Naive B cell (primary cell): ENCODE data around the gene DHRSX. TPM values are rescaled to one million over a fixed set of nuclear protein-coding genes. Genes with fewer than 3 reads are reported as not detected.
"Not testable (repeated sequence)": the region's sequence is repeated elsewhere in the genome, so short reads cannot be mapped to it uniquely, and the experiment has no call there.

Experiments
- ATAC-seq, 2 donors: fragments of 150-1000 bp; cut with Tn5 transposase; 2 replicates each; pipeline ENCODE4 v1.10.0; 2021; ENCODE audit warnings: low read depth in 2 of 2, mild to moderate bottlenecking in 2 of 2, moderate library complexity in 2 of 2
- DNase-seq: peaks from one replicate; pipeline ENCODE4 v3.0.0; 2022
- H3K27ac Mint-ChIP-seq, 6 donors: one replicate each; pipeline ENCODE4 v1.8.0; 2020 to 2022; ENCODE audit warnings: mild to moderate bottlenecking in 6 of 6, mixed read lengths in 6 of 6, moderate library complexity in 5 of 6, inconsistent platforms in 2 of 6
- H3K27me3 Mint-ChIP-seq, 3 donors: one replicate each; pipeline ENCODE4 v1.8.0; 2021 to 2022; ENCODE audit warnings: mixed read lengths in 3 of 3, mild to moderate bottlenecking in 1 of 3
- H3K36me3 Mint-ChIP-seq, 2 donors: one replicate each; pipeline ENCODE4 v1.8.0; 2020 to 2022; ENCODE audit warnings: mixed read lengths in 2 of 2, inconsistent platforms in 1 of 2, mild to moderate bottlenecking in 1 of 2
- H3K4me1 Mint-ChIP-seq, 3 donors: one replicate each; pipeline ENCODE4 v1.8.0; 2020 to 2022; ENCODE audit warnings: mixed read lengths in 3 of 3, inconsistent platforms in 1 of 3, mild to moderate bottlenecking in 1 of 3, moderate library complexity in 1 of 3
- H3K4me3 Mint-ChIP-seq, 8 donors: one replicate each; pipeline ENCODE4 v1.8.0; 2020 to 2022; ENCODE audit warnings: mild to moderate bottlenecking in 8 of 8, mixed read lengths in 8 of 8, moderate library complexity in 8 of 8, inconsistent platforms in 2 of 8
- H3K9me3 Mint-ChIP-seq, 7 donors: one replicate each; pipeline ENCODE4 v1.8.0; 2020 to 2022; ENCODE audit warnings: mixed read lengths in 7 of 7, mild to moderate bottlenecking in 5 of 7, inconsistent platforms in 2 of 7, moderate library complexity in 1 of 7
- polyA plus RNA-seq, 6 donors: library from polyadenylated mRNA; unstranded; fragments of 300-500 nt; fragmentation: Illumina TruSeq; gene quantifications; one replicate each; pipeline ENCODE4 v1.2.3, GENCODE V29; 2021; ENCODE audit warnings: low read depth in 6 of 6

DHRSX gene
- polyA plus RNA-seq, 6 donors from 2014 or later = 20.9 to 33.3 (median 28.4) TPM

DNA sequence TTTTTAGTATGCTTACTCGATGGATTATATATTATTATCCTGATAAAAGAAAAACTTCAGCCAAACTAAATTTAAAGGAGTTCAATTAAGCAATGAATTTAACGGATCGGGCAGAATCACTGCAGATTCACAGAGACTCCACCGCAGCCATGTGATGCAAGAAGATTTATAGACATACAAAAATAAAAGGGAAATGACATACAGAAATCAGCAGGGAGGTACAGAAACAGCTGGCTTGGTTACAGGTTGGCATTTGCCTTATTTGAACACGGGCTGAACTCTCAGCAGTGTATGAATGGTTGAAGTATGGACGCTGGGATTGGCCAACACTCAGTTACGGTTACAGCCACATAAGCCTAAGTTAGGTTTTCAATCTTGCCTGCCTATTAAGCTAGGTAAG is 35.4 kb upstream of the DHRSX start:
- no peaks in the 10 kb centered on the region for H3K4me1 Mint-ChIP-seq
- H3K9me3 Mint-ChIP-seq = peaks cover 0 to 4% (median 0%) of the 10 kb centered on the region in 7 donors
- H3K36me3 Mint-ChIP-seq = no peaks in the 10 kb centered on the region
- no peak overlapping the region for H3K27ac Mint-ChIP-seq
- DNase-seq (no peak), ATAC-seq (no peak)
- no peak overlapping the region for H3K4me3 Mint-ChIP-seq
- H3K27me3 Mint-ChIP-seq = peaks cover 6 to 13% (median 12%) of the 10 kb centered on the region in 3 donors

DNA sequence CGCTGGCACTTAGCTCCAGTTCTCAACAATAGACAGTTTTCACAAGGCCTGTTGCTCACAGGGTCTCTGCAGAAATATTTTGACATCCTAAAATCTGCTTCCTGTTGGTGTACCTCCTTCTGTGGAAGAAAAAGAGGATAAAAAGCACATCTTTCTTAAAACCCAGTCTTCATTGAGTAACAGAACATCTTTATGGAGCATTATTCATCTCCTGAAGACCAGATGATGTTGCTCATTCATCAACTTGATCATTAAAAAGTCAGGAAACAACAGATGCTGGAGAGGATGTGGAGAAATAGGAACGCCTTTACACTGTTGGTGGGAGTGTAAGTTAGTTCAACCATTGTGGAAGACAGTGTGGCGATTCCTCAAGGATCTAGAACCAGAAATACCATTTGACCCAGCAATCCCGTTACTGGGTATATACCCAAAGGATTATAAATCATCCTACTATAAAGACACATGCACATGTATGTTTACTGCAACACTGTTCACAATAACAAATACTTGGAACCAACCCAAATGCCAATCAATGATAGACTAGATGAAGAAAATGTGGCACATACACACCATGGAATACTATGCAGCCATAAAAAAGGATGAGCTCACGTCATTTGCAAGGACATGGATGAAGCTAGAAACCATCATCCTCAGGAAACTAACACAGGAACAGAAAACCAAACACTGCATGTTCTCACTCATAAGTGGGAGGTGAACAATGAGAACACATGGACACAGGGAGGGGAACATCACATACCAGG is 33.7 kb upstream of the DHRSX start:
- H3K27ac Mint-ChIP-seq = peak overlapping the region in 1 of 6 donors; percentile 35
- not testable (repeated sequence) for ATAC-seq

DNA sequence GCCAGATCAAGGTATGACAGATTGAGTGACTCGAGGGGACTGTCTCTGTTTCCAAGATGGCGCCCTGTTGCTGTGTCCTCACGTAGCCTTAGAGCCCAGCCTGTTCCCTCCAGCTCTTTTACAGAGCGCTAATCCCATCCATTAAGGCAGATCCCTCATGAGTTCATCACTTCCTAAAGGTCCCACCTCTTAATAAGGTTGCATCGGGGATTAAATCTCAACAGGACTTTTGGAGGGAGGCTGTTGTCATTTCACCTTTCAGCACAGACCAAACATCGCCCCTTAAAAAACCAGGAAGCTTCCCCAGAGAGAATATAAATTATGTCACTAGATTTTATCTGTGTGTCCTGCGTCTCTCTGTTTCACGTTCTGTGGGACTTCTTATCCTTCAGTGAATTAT is 32.6 kb upstream of the DHRSX start:
- H3K9me3 Mint-ChIP-seq = peaks cover 0 to 4% (median 0%) of the 10 kb centered on the region in 7 donors
- DNase-seq (no peak), ATAC-seq (no peak)
- H3K27me3 Mint-ChIP-seq = peaks cover 6 to 13% (median 13%) of the 10 kb centered on the region in 3 donors
- H3K27ac Mint-ChIP-seq = peak overlapping the region in 1 of 6 donors; percentile 54
- H3K36me3 Mint-ChIP-seq = no peaks in the 10 kb centered on the region
- H3K4me3 Mint-ChIP-seq = peak overlapping the region in 1 of 8 donors; percentile 2
- H3K4me1 Mint-ChIP-seq = no peaks in the 10 kb centered on the region

More for the DNA sequence above, 33.7 kb upstream of the DHRSX start:
- not testable (repeated sequence) for H3K4me1 Mint-ChIP-seq, DNase-seq, H3K9me3 Mint-ChIP-seq, H3K36me3 Mint-ChIP-seq
- Mint-ChIP-seq H3K27me3 (peaks cover 6 to 13% (median 12%) of the 10 kb centered on the region in 3 donors), H3K4me3 (peak overlapping the region in 1 of 8 donors; percentile 30)

DNA sequence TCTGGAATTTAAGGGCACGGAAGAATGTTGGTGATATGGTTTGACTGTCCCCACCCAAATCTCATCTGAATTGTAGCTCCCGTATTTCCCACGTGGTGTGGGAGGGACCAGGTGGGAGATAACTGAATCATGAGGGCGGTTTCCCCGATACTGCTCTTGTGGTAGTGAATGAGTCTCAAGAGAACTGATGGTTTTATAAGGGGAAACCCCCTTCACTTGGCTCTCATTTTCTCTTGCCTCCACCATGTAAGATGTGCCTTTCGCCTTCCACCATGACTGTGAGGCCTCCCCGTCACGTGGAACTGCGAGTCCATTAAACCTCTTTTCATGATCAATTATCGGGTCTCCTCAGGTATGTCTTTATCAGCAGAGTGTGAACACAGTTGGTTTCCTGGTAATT is 25.6 kb upstream of the DHRSX start:
- H3K9me3 Mint-ChIP-seq = peaks cover 7 to 21% (median 11%) of the 10 kb centered on the region in 7 donors
- peaks cover 11 to 18% (median 13%) of the 10 kb centered on the region in 3 donors for H3K4me1 Mint-ChIP-seq
- DNase-seq = peak; percentile 36
- peak overlapping the region in 1 of 8 donors; percentile 1 for H3K4me3 Mint-ChIP-seq
- ATAC-seq = peak; percentile 27 to 41
- peaks cover 0 to 10% (median 7%) of the 10 kb centered on the region in 3 donors for H3K27me3 Mint-ChIP-seq
- H3K36me3 Mint-ChIP-seq = peaks cover 5 to 14% of the 10 kb centered on the region in 2 donors
- peak overlapping the region in 4 of 6 donors; percentile 68 to 87 (median 80) for H3K27ac Mint-ChIP-seq

DNA sequence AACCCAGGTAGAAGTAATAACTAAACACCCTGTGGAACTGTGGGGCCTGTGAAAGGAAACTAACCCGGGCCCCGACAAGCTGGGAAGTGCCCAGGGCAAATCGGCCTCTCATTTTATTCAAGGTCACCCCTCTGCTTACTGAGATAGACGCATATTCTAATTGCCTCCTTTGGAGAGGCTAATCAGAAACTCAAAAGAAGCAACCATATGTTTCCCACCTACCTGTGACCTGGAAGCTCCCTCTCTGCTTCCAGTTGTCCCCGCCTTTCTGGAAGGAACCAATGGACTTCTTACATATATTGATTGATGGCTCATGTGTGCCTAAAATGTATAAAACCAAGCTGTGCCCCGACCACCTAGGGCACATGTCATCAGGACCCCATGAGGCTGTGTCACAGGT is 23.1 kb upstream of the DHRSX start:
- Mint-ChIP-seq H3K27ac (peak overlapping the region in 3 of 6 donors; percentile 26 to 47 (median 42)), H3K9me3 (peaks cover 7 to 21% (median 11%) of the 10 kb centered on the region in 7 donors), H3K4me3 (no peak overlapping the region), H3K36me3 (peaks cover 5 to 14% of the 10 kb centered on the region in 2 donors), H3K27me3 (peaks cover 0 to 10% (median 7%) of the 10 kb centered on the region in 3 donors), H3K4me1 (peaks cover 11 to 20% (median 13%) of the 10 kb centered on the region in 3 donors)
- ATAC-seq (no peak), DNase-seq (no peak)

DNA sequence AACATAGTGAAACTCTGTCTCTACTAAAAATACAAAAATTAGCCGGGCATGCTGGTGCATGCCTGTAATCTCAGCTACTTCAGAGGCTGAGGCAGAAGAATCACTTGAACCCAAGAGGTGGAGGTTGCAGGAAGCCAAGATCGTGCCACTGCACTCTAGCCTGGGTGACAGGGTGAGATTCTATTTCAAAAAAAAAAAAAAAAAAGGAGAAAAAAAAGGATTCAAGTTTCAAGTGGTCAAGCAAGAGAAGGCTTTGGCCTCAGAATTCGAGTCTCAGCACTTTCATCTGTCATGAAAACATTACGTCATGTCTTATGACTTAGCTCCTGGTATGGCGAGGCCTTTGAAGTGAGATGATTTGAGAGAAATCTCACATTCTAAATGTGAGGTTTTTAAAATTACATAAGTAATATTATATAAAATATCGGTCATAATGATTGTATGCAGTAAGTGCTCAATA is 21.2 kb upstream of the DHRSX start:
- H3K27ac Mint-ChIP-seq = peak overlapping the region in 1 of 6 donors; percentile 64
- peaks cover 5 to 8% of the 10 kb centered on the region in 2 donors for H3K36me3 Mint-ChIP-seq
- no peak for ATAC-seq
- H3K9me3 Mint-ChIP-seq = peaks cover 6 to 9% (median 7%) of the 10 kb centered on the region in 7 donors
- peak overlapping the region in 2 of 8 donors; percentile 45 to 52 for H3K4me3 Mint-ChIP-seq
- peaks cover 16 to 31% (median 30%) of the 10 kb centered on the region in 3 donors for H3K4me1 Mint-ChIP-seq
- no peak for DNase-seq
- H3K27me3 Mint-ChIP-seq = peaks cover 0 to 6% (median 0%) of the 10 kb centered on the region in 3 donors

DNA sequence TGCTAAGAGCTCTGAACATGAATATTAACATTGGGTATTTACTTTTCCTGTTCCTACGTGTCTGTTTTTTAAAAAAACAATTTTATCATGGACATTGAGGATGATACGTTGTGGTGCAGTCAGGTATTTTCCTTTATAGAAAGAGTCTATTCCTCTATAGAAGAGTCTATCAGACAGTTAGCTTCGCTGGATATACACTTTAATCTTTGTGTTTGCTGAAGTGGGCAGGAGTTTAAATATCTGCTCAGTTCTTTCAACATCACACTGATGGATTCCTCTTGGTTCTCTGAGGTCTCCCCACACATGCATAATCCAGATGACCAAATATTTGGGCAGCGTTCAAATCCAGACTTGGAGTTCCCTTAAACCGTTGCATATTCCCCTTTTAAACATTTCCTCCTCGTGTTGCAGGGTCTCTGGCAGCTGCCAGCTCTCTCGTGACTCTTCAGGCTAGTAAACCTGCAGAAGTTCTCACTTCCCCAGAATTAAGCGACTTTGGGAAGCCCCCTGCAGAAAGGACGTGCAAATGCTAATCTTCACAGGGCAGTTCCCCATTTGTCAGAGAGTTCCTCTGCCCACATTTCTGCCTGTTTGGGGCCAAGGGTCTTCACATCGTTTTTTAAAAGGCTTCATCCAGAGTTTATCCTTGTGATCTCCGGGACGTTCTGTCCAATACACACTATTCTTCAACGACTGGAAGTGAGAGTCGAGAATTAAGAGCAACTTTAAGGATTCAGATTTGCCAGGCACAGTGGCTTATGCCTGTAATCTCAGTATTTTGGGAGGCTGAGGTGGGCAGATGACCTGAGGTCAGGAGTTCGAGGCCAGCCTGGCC is 20.5 kb upstream of the DHRSX start:
- ATAC-seq (peak; percentile 92 to 93), DNase-seq (peak; percentile 82)
- Mint-ChIP-seq H3K4me3 (peak overlapping the region in 3 of 8 donors; percentile 52 to 79 (median 65)), H3K27ac (no peak overlapping the region), H3K27me3 (no peaks in the 10 kb centered on the region), H3K9me3 (peaks cover under 1 to 3% (median 2%) of the 10 kb centered on the region in 7 donors), H3K36me3 (peaks cover under 1 to 2% of the 10 kb centered on the region in 2 donors), H3K4me1 (peaks cover 16 to 34% (median 28%) of the 10 kb centered on the region in 3 donors)

DNA sequence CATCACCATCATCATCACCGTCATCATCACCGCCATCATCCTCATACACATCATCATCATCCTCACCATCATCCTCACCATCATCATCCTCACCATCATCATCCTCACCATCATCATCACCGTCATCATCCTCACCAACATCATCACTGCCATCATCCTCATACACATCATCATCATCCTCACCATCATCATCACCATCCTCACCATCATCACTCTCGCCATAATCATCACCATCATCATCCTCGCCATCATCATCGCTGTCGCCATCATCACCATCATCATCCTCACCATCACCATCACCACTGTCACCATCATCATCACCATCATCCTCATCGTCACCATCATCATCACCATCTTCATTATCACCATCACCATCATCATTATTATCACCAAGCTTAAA is 19.8 kb upstream of the DHRSX start:
- no peaks in the 10 kb centered on the region for H3K9me3 Mint-ChIP-seq
- peaks cover 20 to 38% (median 28%) of the 10 kb centered on the region in 3 donors for H3K4me1 Mint-ChIP-seq
- H3K27me3 Mint-ChIP-seq = no peaks in the 10 kb centered on the region
- no peak overlapping the region for H3K4me3 Mint-ChIP-seq
- H3K27ac Mint-ChIP-seq = no peak overlapping the region
- H3K36me3 Mint-ChIP-seq = no peaks in the 10 kb centered on the region
- no peak for ATAC-seq
- no peak for DNase-seq

DNA sequence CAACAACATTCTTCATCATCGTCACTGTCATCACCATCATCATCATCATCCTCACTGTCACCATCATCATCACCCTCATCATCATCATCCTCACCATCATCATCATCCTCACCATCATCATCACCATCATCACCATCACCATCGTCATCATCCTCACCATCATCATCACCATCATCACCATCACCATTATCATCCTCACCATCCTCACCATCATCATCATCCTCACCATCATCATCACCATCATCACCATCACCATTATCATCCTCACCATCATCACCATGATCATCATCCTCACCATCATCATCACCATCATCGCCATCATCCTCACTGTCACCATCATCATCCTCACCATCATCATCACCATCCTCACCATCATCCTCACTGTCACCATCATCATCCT is 18.9 kb upstream of the DHRSX start:
- not testable (repeated sequence) for H3K4me3 Mint-ChIP-seq, DNase-seq, ATAC-seq, H3K27me3 Mint-ChIP-seq, H3K27ac Mint-ChIP-seq, H3K36me3 Mint-ChIP-seq, H3K9me3 Mint-ChIP-seq
- H3K4me1 Mint-ChIP-seq = peaks cover 21 to 43% (median 31%) of the 10 kb centered on the region in 3 donors

DNA sequence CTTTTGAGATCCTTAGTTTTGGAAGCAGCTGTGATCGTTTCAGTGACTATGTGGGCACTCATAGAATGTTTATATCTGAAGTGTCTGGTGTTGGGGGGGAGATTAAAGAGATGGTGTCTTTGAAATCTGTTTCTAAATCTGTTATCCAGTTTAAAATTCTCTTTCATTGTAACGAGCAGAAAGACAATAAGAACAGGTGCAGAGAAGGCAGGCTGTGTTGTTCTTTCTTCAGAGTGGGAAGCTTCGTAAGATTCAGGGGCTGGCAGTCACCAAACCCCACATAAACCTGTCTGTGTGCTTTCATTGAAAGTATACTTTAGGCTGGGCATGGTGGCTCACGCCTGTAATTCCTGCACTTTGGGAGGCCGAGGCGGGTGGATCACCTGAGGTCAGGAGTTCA is 16.3 kb upstream of the DHRSX start:
- H3K27me3 Mint-ChIP-seq = no peaks in the 10 kb centered on the region

DNA sequence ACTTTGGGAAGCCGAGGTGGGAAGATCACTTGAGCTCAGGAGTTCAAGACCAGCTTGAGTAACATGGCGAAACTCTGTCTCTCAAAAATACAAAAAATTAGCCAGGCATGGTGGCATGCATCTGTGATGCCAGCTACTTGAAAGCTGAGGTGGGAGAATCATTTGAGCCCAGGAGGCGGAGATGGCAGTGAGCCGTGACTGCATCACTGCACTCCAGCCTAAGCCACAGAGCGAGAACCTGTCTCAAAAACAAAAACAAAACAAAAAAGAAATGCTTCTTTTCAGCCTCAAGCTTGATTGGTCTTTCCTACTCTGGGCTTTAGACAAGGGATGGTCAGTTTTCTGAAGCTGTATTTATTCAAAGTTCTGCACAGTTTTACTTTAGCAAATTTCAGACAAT is 15.8 kb upstream of the DHRSX start:
- no peaks in the 10 kb centered on the region for H3K9me3 Mint-ChIP-seq
- H3K4me1 Mint-ChIP-seq = peaks cover 25 to 56% (median 37%) of the 10 kb centered on the region in 3 donors
- H3K4me3 Mint-ChIP-seq = peak overlapping the region; percentile 4 to 91 (median 52)
- H3K27ac Mint-ChIP-seq = peak overlapping the region in 5 of 6 donors; percentile 55 to 93 (median 83)
- DNase-seq (peak; percentile 60), ATAC-seq (peak; percentile 65 to 72)
- H3K27me3 Mint-ChIP-seq = no peaks in the 10 kb centered on the region
- H3K36me3 Mint-ChIP-seq = no peaks in the 10 kb centered on the region

More for the DNA sequence above, 16.3 kb upstream of the DHRSX start:
- no peaks in the 10 kb centered on the region for H3K9me3 Mint-ChIP-seq
- peak overlapping the region in 5 of 6 donors; percentile 55 to 93 (median 83) for H3K27ac Mint-ChIP-seq
- ATAC-seq (no peak), DNase-seq (no peak)
- H3K4me3 Mint-ChIP-seq = peak overlapping the region; percentile 4 to 91 (median 52)
- H3K36me3 Mint-ChIP-seq = no peaks in the 10 kb centered on the region
- H3K4me1 Mint-ChIP-seq = peaks cover 21 to 56% (median 35%) of the 10 kb centered on the region in 3 donors

DNA sequence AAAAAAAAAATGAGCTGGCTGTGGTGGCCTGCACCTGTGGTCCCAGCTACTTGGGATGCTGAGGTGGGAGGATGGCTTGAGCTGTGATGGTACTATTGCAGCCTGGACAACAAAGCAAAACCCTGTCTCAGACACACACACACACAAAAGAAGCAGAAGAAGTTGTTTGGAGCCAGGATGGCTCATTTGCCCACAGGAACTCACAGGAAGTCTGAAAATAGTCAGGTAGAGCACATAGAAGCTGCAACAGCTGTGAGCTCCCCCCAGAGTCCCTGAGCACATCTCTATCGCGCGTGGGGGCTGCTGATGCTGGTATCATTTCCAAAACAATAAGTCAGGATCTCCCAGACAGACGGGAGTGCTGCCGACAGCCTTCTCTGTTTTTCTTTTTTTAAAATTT is 13.4 kb upstream of the DHRSX start:
- H3K9me3 Mint-ChIP-seq = no peaks in the 10 kb centered on the region

DNA sequence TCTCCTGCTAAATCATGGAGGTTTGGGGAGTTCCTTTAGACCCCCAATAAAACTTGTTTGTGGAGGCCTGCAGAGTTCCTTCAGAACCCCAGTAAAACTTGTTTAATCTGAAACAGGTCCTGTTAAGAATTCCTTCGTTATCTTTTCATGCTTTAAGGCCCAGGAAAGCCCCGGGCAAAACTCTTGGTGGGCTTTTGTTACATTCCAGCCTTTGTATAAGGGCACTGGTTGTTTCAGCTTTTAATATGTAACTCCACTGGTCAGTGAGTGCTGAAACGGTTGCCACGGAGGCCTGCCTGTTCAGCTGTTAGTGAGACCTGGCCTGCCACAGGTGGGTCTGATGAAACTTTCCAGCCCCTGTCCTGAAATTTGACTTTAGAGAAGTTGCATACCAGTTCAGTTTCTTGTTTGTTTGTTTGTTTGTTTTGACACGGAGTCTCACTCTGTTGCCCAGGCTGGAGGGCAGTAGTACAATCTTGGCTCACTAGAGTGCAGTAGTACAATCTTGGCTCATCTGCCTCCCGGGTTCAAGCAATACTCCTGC is 12.4 kb upstream of the DHRSX start:
- peak overlapping the region in 3 of 6 donors; percentile 19 to 70 (median 59) for H3K27ac Mint-ChIP-seq
- no peaks in the 10 kb centered on the region for H3K27me3 Mint-ChIP-seq
- H3K9me3 Mint-ChIP-seq = no peaks in the 10 kb centered on the region
- H3K4me3 Mint-ChIP-seq = peak overlapping the region in 3 of 8 donors; percentile 20 to 68 (median 62)
- no peak for ATAC-seq
- no peaks in the 10 kb centered on the region for H3K36me3 Mint-ChIP-seq
- no peak for DNase-seq
- H3K4me1 Mint-ChIP-seq = peaks cover 36 to 59% (median 40%) of the 10 kb centered on the region in 3 donors

More for the DNA sequence above, 13.4 kb upstream of the DHRSX start:
- no peaks in the 10 kb centered on the region for H3K36me3 Mint-ChIP-seq
- peak overlapping the region in 7 of 8 donors; percentile 19 to 83 (median 68) for H3K4me3 Mint-ChIP-seq
- peak overlapping the region in 4 of 6 donors; percentile 44 to 81 (median 66) for H3K27ac Mint-ChIP-seq
- DNase-seq (no peak), ATAC-seq (peak; percentile 18 to 24)
- no peaks in the 10 kb centered on the region for H3K27me3 Mint-ChIP-seq
- peaks cover 29 to 56% (median 35%) of the 10 kb centered on the region in 3 donors for H3K4me1 Mint-ChIP-seq
